ENCODE measurements around the gene PIGR.

PIGR gene, protein sequence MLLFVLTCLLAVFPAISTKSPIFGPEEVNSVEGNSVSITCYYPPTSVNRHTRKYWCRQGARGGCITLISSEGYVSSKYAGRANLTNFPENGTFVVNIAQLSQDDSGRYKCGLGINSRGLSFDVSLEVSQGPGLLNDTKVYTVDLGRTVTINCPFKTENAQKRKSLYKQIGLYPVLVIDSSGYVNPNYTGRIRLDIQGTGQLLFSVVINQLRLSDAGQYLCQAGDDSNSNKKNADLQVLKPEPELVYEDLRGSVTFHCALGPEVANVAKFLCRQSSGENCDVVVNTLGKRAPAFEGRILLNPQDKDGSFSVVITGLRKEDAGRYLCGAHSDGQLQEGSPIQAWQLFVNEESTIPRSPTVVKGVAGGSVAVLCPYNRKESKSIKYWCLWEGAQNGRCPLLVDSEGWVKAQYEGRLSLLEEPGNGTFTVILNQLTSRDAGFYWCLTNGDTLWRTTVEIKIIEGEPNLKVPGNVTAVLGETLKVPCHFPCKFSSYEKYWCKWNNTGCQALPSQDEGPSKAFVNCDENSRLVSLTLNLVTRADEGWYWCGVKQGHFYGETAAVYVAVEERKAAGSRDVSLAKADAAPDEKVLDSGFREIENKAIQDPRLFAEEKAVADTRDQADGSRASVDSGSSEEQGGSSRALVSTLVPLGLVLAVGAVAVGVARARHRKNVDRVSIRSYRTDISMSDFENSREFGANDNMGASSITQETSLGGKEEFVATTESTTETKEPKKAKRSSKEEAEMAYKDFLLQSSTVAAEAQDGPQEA

DNA sequence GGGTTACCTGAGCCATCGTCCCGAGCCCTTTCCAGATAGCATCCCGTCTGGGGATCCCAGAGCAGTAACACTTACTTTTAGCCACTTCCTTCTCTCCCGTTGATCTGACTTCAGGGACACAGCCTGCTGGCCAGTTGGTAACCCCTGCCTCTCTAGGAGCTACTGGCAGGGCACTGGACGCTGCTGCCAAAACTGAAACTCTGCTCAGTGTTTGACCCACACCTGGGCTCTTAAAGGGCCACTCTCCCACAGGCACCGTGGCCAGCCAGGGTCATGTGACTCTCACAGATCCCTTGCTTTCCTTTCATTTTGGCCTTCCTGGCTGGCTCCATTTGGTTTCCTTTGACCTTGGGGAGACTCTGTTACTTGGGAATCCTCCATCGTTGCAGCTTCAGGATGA lies at the start of gene PIGR:
TSS of gene PIGR (minus strand) at position 206 of the 400 bp plus-strand sequence. CDS start 5,935 bp downstream, outside the sequence.
- no peak for TF ChIP-seq GATA2 (IDR thresholded peaks at IDR 0.05; ENCODE audit: low read depth, low read length)
- TF ChIP-seq GATA3 (IDR thresholded peaks at IDR 0.05; ENCODE audit: low read depth, low read length): no peak

GRCh38 chr1:206992790-206993189 lies 46.5 kb upstream of the PIGR start:
- no peak for TF ChIP-seq GATA2 (IDR thresholded peaks at IDR 0.05; ENCODE audit: low read depth, low read length)
- no peak for TF ChIP-seq GATA3 (IDR thresholded peaks at IDR 0.05; ENCODE audit: low read depth, low read length)

GRCh38 chr1:206987873-206988272 lies 41.6 kb upstream of the PIGR start:
- no peak for TF ChIP-seq GATA3 (IDR thresholded peaks at IDR 0.05; ENCODE audit: low read depth, low read length)
- no peak for TF ChIP-seq GATA2 (IDR thresholded peaks at IDR 0.05; ENCODE audit: low read depth, low read length)

- no peak for TF ChIP-seq GATA3 (IDR thresholded peaks at IDR 0.05; ENCODE audit: low read depth, low read length)
- no peak for TF ChIP-seq GATA2 (IDR thresholded peaks at IDR 0.05; ENCODE audit: low read depth, low read length)
These were observed 40.6 kb upstream of the PIGR start for GRCh38 chr1:206986885-206987284.

- TF ChIP-seq GATA3 (IDR thresholded peaks at IDR 0.05; ENCODE audit: low read depth, low read length) (no peak), GATA2 (IDR thresholded peaks at IDR 0.05; ENCODE audit: low read depth, low read length) (no peak)
These were observed 40.1 kb upstream of the PIGR start for GRCh38 chr1:206986402-206986801.

DNA sequence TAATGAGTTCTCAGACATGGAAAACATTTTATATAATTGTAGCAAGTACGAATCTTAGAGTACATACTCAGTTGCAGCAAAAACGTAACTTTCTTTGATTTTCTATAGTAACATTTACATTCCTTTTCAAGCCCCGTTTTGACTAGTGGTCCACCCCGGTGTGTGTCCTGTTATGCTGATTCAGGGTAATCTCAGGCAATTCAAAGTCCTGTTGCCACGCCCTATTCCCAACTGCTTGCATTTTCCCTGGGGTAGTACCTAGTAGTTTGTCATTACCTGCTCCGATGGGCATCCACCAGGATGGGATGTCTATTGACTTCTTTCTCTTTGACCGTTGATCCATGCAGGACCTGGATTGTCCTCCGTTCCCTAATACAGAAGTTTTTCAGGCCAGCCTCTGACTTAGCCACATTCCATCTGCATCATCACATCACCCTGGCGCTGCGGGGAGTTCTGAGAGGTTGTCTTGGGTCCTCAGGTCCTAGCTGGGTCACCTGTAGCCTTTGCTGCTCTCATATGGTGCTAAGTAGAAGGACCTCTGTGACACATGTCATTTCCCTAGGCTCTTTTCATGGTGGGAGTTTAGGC lies 39.0 kb upstream of the PIGR start:
- TF ChIP-seq GATA3 (IDR thresholded peaks at IDR 0.05; ENCODE audit: low read depth, low read length) (no peak), GATA2 (IDR thresholded peaks at IDR 0.05; ENCODE audit: low read depth, low read length) (no peak)

DNA sequence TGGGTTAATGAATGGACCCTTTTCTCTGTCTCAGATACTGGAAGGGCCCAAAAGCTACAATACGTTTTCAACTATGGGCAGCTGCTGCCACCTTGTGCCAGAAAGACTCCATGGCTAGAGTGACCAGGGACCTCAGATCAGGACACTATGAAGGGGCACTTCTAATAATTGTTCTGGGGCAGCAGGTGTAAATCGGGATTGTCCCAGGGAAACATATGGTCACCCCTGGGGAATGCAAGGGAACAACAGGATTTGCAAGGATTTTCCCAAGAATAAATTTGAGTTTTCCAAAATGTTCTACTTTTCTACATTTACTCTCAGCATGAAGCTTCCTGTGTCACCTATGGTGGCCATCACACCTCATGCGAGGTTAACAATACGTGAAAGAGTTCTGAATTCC lies 36.0 kb upstream of the PIGR start:
- no peak for TF ChIP-seq GATA3 (IDR thresholded peaks at IDR 0.05; ENCODE audit: low read depth, low read length)
- TF ChIP-seq GATA2 (IDR thresholded peaks at IDR 0.05; ENCODE audit: low read depth, low read length): no peak

- no peak for TF ChIP-seq GATA3 (IDR thresholded peaks at IDR 0.05; ENCODE audit: low read depth, low read length)
- no peak for TF ChIP-seq GATA2 (IDR thresholded peaks at IDR 0.05; ENCODE audit: low read depth, low read length)
These were observed 33.2 kb upstream of the PIGR start for GRCh38 chr1:206979379-206980043.

- no peak for TF ChIP-seq GATA2 (IDR thresholded peaks at IDR 0.05; ENCODE audit: low read depth, low read length)
These were observed 32.0 kb upstream of the PIGR start for GRCh38 chr1:206978259-206978658.

DNA sequence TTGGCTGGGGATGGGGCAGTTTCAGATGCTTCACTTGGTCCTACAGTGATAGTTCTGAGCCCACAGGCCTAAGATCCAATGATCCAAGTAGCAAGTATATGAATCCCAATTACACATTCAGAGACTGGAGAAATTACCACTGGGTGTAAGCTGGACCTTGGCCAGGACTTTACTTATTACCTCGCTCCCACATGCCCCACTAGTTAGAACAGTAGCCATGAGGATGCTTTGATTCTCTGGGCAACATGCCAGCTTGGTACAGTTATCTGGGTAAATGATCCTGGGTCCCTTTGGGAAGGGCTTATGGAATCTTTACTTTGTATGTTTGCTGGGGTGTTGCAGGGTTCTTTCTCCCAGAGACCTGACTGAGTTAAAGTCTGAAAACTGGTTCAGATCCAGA lies 29.0 kb upstream of the PIGR start:
- TF ChIP-seq GATA2 (IDR thresholded peaks at IDR 0.05; ENCODE audit: low read depth, low read length) (peak; percentile 39; the same call in 1 of the 2 replicates), GATA3 (IDR thresholded peaks at IDR 0.05; ENCODE audit: low read depth, low read length) (no peak)

DNA sequence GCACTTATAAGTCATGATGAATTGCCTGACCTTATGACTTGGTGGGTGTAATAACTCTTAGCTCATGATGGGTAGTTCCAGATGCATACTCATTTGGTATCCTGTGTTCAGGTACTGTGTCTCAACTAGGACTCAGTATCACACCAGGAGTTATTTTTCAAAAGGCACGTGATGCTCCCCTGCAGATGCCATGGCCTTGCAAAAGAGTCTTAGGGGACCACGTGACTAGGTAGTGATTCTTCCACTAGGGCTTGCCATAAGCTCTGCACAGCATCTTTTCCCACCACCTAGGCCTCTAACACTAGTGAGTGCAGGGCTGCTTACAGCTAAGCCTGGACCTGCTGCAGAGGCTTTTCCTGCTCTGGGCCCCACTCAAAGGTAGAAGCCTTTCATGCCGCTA lies 27.9 kb upstream of the PIGR start:
- TF ChIP-seq GATA3 (IDR thresholded peaks at IDR 0.05; ENCODE audit: low read depth, low read length) (no peak), GATA2 (IDR thresholded peaks at IDR 0.05; ENCODE audit: low read depth, low read length) (no peak)

DNA sequence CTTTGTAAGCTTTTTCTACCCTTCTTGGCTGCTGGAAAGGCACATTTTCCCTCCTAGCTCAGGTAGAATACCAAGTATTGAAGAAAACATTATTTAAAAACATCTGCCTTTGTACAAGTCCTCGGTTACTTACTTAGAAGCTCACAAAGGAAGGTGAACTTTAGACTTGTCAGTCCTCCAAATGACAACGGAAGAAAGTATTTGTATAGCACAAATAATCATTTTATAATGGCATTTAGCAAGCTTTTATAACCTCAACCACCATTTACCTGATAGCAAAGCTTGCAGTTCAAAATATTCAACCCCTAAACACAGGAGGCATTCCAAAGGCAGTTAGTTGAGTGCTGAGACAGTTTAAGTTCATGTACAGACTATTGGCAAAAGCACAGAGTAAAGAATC lies 26.5 kb upstream of the PIGR start:
- no peak for TF ChIP-seq GATA3 (IDR thresholded peaks at IDR 0.05; ENCODE audit: low read depth, low read length)

DNA sequence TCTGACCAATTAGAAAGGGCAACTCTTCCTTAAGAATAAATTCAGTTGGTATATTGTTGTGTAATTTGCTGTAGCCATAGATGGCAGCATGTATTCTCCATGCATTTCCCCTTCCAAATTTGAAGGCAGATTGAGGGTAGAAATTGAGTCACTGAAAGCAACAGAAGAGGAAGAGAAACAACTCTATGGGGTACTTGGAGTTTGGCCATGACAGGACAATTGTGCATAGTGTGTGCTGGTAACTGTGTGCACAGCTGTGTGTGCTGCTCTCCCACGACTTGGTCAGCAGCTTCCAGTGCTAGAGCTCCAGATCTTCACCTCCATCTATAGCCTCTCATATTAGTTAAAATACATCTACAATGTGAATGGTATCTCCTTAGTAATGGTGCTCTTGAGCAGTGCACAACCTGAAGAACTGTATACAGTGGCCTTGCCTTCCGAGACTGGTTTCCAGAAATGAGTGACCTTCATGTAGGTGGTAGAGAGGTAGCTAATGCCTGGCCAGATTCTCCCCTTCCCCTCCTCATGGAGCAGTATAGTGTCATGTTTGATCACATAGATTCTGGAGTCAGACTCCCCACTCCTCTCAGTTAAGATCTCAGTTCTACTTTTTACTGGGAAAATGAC lies 24.9 kb upstream of the PIGR start:
- no peak for TF ChIP-seq GATA2 (IDR thresholded peaks at IDR 0.05; ENCODE audit: low read depth, low read length)

DNA sequence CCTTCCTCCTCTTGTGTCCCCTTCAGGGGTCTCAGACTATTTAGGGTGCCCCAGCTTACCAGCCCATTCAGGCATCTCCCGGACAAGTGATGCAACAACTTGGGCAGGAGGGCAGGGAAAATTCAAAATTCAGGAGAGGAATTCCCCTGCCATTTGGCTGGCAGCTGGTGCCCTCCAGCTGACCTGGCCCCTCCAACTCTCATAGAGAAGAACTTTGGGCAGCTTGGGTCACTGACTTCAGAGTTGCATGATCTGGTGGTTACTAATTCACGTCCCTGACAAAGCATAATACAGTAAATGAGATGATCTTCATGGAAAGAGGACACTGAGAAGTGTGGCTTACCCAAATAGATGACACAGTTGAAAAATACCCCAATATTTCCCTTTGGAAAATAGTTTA lies 24.2 kb upstream of the PIGR start, which contains the start of gene FCAMR:
TSS of gene FCAMR (minus strand) at position 15 of the 400 bp plus-strand sequence. CDS start 335 bp downstream, outside the sequence.
- no peak for TF ChIP-seq GATA2 (IDR thresholded peaks at IDR 0.05; ENCODE audit: low read depth, low read length)
- TF ChIP-seq GATA3 (IDR thresholded peaks at IDR 0.05; ENCODE audit: low read depth, low read length): no peak
